GM18520 (cell line): ENCODE measurements around the gene IL2RA.
A peak's percentile ranks its signal among the peaks of the same experiment; 100 is the strongest.

Source experiments
- ATAC-seq: cut with Tn5 transposase; IDR thresholded peaks from one replicate; pipeline ENCODE4 v1.9.1; 2021; ENCODE audit not compliant: unreplicated experiment

The IL2RA gene

GRCh38 chr10:6061056-6061455 is 1.1 kb downstream of the IL2RA start:
- no peak for ATAC-seq

GRCh38 chr10:6059506-6059905 is 2.7 kb downstream of the IL2RA start:
- ATAC-seq: no peak

- ATAC-seq: peak; percentile 40
Measured at GRCh38 chr10:6058682-6059475, 3.3 kb downstream of the IL2RA start.

DNA sequence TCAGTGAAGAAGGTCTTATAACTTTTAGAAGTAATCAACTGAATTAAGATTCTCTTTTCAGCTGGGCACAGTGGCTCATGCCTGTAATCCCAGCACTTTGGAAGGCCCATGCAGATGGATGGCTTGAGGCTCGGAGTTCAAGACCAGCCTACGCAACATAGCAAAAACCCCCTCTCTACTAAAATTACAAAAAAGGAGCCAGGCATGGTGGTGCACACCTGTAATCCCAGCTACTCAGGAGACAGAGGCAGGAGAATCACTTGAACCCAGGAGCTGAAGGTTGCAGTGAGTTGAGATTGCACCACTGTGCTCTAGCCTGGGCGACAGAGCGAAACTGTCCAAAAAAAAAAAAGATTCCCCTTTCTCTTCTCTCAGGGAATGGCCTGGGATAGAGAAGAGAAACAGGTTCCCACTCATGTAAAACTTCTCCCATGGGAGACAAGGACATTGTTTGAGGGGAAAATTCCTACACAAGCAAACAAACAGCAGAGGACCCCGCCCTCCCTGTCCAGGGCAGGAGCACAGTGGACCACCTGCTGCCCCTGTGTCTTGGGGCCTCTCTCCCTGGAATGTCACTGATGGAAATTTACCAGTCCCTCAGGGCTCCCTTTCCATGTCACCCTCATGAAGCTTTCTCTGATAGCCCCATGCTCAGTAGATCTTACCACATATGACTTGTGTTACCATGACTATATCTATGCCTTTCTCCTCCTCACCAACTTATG is 5.6 kb downstream of the IL2RA start:
- no peak for ATAC-seq

- ATAC-seq: no peak
Measured at GRCh38 chr10:6055929-6056328, 6.2 kb downstream of the IL2RA start.

DNA sequence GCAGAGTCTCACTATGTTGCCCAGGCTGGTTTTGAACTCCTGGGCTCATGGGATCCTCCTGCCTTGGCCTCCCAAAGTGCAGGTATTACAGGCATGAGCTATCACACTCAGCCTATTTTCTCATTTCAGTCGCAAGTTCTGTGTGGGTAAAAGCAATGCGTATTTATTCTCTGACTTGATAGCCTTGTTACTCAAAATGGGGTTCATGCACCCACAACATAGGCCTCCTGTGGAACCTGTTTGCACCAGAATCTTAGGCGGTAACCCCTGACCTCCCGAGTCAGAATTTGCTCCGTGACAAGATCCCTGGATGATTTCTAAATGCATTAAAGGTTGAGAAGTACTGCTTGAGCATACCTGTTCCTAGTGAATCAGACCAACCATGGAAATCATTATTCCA is 7.3 kb downstream of the IL2RA start:
- no peak for ATAC-seq

GRCh38 chr10:6053816-6054631 is 8.1 kb downstream of the IL2RA start:
- ATAC-seq: no peak

DNA sequence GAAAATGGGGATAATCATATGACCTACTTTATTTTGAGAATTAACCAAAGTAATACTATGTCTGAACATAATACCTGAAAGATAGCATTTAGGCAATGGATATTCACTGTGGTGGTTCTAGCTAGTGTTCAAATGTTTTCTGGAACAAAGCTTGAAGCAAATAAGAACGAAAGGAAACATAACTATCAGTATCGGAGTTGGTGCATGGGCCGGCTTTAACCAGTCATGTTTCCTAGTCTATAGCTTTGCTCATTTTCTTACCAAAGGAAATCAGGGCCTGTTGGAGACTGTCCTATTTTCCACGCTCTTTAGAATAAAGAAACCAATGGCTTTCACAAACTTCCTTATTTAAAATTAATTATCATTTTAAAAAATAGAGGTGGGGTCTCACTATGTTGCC is 8.9 kb downstream of the IL2RA start:
- no peak for ATAC-seq

- ATAC-seq: peak; percentile 33
Measured at GRCh38 chr10:6052247-6053221, 9.6 kb downstream of the IL2RA start.

DNA sequence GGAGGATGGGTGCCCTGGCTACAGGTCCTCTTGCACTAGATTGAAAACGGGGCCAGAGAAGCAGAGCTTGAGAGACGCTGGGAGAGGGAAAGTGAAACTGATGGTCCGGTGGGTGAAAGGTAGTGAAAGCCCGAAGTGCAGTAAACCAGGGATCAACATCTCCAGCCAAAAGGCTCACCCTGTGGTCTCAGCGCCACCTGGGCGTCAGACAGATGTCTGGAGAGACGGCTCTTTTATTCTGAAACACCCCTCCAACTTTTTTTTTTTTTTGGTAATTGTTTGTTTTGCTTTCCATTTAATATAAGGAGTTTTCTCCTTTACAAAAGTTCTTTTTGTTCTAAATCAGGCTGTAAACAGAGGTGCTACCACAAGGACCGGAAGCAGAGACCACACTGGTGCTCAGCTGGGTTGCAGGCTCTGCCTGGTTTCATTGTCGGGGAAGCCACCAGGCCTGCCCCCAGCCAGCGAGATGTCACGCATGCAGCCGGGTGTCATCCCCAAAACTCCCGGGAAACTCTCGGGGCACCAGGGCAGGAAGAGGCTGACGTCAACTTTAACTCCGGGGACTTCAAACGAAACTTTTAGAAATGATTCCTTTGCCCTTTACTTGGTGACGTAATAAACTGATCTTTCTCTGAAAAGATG is 11.2 kb downstream of the IL2RA start:
- peak; percentile 48 for ATAC-seq

DNA sequence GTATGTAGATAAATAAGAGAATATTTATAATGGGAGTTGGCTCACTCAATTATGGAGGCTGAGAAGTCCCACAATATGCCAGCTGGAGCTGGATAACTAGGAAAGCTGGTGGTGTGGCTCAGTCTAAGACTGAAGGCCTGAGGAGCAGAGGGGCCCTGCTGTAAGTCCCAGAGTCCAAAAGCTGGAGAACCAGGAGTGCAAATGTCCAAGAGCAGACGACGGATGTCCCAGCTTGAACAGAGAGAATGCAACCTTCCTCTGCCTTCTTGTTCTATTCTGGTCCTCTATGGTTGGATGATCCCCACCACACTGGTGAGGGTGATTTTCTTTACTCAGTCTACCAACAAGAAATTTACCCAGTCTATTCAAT is 13.2 kb downstream of the IL2RA start:
- ATAC-seq: no peak

- ATAC-seq: no peak
Measured at GRCh38 chr10:6048281-6049030, 13.7 kb downstream of the IL2RA start.

GRCh38 chr10:6047847-6048246 is 14.3 kb downstream of the IL2RA start:
- no peak for ATAC-seq

DNA sequence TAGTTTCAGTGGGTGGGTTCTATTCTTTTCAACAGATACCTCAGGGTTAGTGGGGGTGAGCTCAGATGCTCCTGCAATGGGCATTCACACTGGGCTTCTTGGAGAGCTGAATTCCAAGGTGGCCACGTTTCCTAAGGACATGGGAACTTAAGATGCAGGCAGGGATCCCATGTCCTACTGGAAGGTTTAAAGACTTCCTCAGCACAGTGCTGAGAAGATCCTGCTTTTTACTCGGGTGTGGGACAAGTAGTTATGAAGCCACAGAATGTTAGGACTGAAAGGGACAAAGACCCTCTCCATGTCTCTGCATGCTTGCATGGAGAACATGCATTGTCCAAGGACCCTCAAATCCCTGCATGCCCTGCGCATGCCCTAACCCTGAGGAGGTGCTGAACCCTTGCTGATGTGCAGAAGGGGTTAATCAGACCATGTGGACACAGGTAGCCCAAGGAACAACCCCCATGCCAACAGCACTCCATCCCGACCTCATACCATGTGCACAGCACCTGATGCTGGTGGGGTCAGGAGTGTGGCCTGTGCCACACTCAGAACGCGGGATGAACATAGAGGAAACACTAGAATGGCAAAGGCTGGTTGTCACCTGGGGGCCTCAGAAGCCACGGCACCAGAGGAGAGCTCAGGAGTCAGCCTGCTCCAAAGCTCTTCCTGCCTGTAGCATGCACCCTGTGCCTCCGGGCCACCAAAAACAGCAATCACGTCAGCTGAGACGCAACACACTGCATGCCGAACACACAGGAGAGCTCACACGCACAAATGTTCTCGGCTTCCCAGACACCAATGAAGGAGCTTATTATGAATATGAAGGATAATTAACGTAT is 15.2 kb downstream of the IL2RA start:
- no peak for ATAC-seq

DNA sequence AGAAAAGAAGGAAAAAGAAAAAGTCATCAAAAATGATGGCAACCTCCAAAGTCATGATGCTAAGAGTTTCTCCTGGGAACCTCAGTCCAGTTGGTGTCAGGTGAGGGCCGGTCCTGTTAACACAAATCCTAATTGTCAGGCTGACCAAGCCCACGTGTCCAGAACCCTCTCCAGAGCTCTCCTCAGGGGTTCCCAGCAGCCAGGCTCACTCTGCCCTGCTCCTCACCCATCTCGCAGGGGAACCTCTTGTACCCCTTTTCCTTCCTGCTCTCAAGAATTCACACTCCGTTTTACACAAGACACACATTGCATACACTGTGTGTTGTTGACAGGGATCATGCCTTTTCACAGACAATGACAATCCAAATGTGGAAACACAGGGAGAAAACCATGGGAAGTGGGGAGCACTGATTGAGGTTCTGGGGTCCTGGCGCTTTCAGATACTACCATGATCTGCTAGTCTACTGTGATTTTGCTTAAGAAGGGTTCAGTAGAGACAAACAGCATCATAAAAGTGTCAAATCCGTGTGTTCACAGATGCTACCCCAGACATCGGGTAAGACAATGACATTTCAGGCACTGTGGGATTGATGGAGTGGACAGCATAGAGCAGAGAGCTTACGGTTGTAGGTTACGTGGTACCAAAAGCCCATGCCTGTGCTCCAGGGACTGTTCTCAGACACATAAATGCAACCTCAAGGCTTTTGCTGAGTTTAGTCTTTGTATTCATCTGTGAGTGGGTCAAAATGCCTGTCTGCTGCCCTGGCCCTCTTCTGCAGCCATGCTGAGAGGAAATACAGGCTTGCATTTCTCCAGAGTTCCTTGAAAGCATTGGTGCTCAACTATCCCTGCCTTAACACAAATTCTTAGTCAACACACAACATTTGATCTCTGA is 16.0 kb downstream of the IL2RA start:
- ATAC-seq: no peak

DNA sequence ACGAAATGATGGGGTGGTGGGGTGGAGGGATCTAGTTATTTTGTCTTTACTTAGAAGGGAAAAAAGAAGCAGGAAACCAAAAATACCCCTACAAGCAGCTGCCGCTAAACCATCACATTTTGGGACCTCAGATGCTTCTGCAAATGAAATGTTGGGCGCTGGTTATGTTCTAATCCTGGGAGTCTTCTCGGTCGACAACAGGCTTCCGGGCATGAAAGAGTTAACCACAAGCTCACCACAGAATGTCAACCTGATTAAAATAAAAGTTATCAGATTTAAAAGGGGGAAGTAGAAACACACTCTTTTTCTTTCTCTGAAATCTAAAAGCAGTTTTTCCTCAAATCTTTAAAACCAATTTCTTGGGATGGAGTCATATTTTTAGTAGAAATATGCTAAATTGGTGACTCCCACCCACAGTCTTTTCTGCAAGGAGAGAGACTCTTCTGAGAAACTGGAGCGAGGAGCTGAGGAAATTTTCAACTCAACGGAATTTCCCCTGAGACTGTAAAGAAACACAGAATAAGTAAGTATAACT is 16.8 kb downstream of the IL2RA start:
- ATAC-seq: no peak

- ATAC-seq: no peak
Measured at GRCh38 chr10:6044751-6045313, 17.3 kb downstream of the IL2RA start.
